RCC 7860 (cell line): ENCODE measurements around the gene RUSC2.
"Not testable (repeated sequence)": the region's sequence is repeated elsewhere in the genome, so short reads cannot be mapped to it uniquely, and the experiment has no call there.

Experiments
- DNase-seq: peaks from one replicate; pipeline ENCODE4 v3.0.0-alpha.2; 2015; ENCODE audit warnings: low spot score
- FAIRE-seq: peaks from 2 replicates; lab custom pipeline; 2012; peaks lifted over from hg19 to GRCh38; lab: Jason Lieb, UNC

The RUSC2 gene

DNA sequence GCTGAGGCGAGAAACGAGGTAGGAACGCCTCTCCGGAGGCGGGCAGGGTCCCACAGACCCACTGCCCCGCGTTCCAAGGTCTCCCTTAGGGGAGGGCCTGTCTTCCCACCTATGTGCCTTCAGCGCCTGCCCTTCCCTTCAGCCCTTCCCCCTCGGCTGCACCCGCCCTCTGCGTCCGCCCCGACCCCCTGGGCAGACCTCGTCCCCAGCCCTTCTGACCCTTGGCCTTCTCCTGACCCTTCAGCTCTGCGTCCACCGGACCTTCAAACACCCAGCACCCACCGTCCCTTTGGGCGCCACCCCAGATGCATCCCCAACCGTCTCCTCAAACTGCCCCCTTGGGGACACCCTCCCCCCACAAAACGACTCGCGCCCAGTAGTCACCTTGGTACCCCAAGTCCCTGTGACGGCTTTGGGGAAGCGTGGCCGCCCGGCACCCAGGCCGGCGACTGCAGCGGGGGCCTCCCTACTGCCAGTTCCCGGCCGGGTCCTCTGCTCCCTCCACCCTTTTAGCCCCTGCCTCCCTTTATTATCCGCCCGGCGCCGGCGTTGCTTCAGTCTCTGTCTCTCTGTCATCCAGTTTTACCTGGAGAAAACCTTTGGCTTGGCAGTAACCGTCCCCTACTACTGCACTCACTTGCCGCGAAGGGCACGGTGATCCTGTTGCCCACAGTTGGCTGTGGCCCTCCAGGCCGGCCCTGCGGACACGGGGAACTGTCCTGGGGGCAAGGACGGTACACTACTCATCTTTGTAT lies 421 bp downstream of the RUSC2 start:
- no peak for DNase-seq

DNA sequence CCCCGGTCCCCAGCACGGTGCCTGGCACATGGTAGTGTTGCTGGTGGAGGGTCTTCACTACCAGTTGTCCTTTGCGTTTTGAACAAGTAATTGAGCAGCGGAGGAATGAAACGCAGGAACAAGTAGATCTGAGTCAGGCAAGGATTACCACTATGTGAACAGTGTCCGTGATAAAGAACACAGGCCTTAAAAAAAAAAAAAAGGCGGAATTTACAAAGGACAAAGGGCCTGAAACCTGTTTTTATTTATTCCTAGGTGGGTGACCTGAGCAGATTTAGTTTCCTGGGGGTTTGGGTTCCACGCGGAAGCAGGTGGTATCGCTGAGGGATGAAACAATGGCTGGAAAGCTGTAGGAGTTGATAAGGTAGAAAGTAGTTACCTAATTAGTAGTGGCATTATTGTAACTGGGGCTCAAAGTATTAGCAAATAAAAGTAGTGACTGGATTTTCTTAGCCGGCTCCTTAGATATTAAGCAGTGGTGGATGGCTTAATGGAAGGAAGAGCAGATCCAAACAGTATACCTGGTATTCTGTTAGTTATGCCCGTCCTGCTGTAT lies 1.1 kb downstream of the RUSC2 start:
- DNase-seq (peak; percentile 9), FAIRE-seq (no peak)

More for the DNA sequence above, 421 bp downstream of the RUSC2 start:
- no peak for FAIRE-seq

DNA sequence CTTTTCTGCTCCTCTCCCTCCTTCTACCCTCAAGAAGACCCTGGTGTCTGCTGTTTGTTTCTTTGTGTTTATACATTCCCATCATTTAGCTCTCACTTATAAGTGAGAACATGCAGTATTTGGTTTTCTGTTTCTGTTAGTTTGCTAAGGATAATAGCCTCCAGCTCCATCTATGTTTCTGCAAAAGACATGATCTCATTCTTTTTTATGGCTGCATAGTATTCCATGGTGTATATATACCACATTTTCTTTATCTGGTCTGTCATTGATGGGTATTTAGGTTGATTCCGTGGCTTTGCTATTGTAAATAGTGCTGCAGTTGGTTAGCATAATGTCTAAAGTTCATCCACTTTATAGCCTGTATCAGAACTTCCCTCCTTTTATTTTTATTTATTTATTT lies 3.2 kb downstream of the RUSC2 start:
- not testable (repeated sequence) for FAIRE-seq, DNase-seq

DNA sequence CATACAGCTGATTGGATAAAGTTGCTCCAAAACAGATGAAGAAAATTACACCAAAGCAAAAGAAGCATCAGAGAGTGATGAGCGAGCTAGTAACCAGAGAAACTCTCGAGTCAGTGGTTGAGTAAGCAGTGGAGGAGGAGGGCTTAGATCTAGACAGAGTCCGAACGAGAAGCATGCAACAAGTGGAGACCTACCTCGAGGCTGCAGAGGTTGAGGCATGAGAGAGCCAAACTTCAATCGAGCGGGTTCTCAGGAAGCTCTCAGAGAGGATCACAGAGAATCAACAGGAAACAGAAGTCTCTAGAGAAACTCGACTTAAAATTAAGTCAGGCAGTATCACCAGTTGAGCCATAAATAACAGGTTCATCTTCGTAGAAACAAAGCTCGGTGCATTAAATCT lies 6.1 kb downstream of the RUSC2 start:
- DNase-seq (no peak), FAIRE-seq (no peak)

DNA sequence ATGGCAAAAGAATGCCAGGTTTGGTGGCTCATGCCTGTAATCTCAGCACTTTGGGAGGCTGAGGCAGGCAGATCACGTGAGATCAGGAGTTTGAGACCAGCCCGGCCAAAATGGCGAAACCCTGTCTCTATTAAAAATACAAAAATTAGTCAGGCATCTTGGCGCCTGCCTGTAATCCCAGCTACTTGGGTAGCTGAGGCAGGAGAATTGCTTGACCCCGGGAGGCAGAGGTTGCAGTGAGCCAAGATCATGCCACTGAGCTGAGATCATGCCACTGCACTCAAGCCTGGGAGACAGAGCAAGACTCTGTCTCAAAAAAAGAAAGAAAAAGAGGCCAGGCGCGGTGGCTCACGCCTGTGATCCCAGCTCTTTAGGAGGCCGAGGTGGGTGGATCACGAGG lies 8.3 kb downstream of the RUSC2 start:
- DNase-seq, FAIRE-seq: not testable (repeated sequence)

DNA sequence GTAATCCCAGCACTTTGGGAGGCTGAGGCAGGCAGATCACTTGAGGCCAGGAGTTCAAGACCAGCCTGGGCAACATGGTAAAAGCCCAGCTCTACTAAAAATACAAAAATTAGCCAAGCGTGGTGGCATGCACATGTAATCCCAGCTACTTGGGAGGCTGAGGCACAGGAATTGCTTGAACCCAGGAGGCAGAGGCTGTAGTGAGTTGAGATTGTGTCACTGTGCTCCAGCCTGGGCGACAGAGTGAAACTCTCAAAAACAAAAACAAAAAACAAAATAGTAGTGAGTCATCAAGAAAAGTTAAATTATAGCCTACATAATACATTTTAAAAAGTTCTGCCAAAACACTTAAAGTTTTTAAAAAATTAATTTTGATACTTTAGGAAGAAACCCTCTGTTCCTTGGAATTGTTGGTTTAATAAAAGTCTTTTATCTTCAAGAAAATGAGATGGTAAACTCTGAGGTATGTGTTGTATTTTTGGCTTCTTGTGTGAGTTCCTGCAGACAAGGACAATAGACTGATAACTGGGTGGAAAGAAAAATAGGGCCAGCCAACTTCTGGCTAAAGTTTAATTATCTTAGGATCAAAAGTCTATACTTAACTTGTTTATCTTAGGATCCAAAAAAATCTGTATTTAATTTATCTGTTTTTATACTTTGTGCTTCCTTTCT lies 9.3 kb downstream of the RUSC2 start:
- DNase-seq (no peak), FAIRE-seq (no peak)

DNA sequence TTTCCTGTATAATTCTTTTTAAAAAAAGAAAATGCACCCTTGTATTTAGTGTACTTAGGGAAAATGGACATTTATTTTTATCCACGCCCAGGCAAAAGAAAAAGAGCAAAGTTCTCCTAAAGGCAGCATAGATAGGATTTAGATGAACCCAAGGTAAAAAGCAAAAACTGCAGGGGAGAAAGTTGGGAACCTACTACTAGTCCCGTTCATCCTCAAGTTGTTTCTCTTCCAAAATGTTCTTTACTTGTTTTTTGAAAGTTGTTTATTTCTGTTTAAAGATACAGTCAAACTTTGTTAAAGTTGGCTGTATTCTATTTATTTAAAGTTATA lies 9.8 kb downstream of the RUSC2 start:
- DNase-seq = no peak
- FAIRE-seq = no peak

DNA sequence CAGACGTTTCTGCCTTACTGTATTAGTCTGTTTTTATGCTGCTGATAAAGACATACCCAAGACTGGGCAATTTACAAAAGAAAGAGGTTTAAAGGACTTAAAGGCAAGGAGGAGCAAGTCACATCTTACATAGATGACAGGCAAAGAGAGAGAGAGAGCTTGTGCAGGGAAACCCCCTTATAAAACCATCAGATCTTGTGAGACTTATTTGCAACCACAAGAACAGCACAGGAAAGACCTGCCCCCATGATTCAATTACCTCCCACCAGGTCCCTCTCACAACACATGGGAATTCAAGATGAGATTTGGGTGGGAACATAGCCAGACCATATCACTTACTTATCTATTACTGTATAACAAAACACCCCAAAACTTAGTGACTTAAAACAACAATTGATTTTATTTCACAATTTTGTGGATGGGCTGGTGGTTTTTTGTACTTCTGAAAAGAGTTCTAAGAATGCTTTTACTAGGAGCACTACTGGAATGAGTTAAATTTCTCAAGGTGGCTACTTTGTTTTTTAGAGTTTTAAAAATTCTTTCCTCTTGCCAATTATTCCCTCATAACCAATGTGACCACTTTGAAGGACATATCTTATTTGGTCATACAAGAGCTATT lies 10.3 kb downstream of the RUSC2 start:
- FAIRE-seq (no peak), DNase-seq (no peak)

DNA sequence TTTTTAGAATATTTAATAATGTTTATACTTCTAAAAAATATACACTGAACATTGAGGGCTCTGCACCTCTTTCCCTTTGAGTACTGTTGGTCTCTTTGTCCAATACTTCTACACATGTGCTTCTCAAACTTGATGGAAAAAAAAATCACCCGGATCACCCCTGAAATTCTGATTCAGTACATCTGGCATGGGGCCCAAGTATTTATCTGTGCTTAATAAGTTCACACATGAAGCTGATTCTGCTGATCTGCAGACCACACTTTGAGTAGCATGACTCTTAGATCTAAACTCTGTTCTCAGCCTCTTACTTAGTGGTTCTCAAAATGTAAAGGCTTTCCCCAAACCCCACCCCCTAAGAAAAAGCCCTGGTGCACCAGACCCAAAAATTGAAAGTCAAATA lies 12.0 kb downstream of the RUSC2 start:
- DNase-seq = no peak
- FAIRE-seq = no peak

DNA sequence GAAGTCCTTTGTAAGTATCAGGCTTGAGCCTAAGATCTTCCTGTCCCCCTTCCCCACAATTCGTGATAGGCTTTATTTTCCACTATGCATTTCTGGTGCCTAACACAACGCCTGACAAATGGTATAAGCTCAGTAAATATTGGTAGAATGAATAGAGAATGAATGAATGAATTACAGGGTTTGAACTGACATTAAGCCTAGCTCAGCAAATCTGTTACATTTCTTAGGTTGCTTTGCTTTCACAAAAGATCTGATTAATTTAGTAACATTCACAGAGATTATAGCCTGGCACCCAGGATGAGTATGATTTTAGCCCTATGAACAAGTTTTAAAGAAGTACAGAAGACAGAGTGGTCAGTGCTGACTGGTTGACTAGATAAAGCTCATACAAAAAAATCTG lies 16.4 kb downstream of the RUSC2 start:
- no peak for DNase-seq
- no peak for FAIRE-seq

DNA sequence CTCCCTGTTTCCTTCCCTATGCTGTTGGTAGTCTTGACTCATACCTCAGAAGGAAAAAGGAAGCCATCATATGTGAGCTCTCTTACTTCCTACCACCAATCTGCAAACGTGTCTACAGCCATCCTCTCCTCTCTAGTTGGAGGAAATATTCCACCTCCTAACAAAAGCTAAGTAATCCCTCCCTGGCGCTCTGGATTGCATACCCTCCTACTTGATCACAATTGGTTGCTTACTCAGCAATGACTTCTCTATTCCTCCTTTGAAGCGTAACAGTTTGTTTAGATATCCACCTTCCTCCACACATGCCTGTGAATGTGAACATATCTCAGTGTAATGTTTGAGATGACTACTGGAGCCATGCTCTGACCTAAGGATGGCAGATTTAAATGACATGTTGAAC lies 18.2 kb downstream of the RUSC2 start:
- FAIRE-seq = no peak
- DNase-seq = peak; percentile 27

DNA sequence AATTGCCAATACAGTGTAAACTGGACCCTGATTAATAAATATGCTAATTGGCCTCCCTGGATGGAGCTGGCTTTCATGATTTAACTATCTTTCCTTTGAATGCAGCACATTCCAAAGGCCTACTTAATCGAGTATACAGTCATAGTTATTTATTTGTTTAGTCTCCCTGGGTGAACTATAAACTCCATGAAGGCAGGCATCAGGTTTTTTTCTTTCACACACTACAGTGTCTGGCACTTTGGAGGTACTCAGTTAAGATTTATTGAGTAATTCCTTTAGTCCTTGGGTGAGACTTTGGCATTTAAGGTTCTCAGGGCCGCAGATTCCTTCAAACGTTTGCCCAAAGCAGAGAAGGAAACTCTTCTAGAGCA lies 20.5 kb downstream of the RUSC2 start:
- DNase-seq (peak; percentile 13), FAIRE-seq (no peak)

DNA sequence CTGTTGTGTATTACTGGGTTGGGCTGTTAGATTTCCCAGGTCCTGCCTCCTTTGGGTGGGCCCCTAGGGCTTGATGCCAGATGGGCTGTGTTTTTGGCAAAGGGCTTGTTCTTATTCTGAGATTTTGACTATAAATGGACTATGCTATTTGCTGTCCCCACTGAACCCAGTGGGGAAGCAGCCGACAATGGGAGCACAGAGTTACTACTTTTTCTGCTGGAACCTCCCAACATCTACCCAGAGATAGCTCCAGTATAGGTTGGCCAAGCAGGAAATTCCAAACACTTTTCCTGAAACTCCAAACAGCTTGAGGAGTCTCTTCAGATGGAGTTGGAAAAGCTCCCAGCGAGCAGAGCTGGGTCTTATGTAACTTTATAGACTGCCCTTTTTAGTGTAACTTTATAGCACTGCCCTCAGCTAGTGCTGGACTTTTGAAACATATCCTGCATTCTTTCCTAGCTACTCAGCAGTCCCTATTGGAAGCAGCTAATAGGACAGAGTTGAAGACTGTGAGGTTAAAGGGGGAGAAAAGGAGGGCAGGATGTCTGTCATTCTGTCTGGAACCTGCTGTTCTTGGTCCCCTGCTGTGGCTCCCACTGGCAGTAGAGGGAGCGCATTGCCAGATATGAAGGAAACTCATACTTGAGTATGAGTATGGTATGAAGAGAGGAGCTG lies 21.0 kb downstream of the RUSC2 start:
- FAIRE-seq = peak; percentile 97

DNA sequence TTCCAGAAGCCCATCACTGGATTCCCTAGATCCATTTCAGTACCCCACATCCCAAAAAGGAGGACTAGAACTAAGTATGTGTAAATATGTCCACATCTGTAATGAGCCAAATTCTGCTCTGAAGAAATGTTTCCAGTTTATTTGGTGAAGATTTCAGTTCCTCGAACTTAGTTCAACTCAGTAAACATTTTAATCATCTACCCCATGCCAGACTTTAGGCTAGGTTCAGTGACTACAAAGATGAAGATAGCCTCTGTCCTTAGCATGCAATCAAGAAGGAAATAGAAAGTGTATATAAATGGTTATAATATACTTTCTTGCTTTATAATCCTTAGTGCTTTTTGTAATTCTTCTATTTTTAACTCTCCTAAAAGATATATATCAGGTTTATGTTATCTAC lies 21.5 kb downstream of the RUSC2 start:
- FAIRE-seq (no peak), DNase-seq (no peak)

More for the DNA sequence above, 21.0 kb downstream of the RUSC2 start:
- peak; percentile 98 for DNase-seq

DNA sequence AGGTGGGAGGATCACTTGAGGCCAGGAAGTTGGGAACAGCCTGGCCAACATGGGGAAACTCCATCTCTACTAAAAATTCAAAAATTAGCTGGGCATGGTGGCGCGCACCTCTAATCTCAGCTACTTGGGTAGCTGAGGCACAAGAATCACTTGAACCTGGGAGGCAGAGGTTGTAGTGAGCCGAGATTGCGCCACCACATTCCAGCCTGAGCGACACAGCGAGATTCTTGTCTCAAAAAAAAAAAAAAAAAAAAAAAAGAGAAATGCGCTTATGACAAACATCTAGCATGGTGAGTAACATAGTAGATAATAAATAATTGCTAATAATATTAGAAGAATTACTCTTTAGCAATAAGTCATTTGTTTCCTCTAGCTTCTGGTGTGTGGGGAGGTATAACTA lies 25.9 kb downstream of the RUSC2 start:
- FAIRE-seq (no peak), DNase-seq (no peak)

DNA sequence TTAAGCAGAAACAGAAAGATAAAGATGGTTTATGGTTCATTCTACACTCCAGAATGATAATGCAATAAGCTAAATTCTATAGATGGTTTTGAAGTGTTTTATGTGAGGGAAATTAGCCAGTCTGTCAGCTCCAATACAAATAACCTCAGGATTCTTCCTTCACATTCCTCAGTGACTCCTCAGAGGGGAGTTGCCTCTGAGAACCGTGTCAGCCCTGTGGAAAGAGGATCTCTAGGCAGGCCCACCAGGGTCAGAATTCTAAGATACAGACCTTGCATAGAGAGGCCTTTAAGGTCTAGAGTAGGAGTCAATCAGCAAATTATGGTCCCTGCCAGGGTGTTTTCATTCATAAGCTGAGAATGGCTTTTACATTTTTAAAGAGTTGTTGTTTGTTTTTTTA lies 26.6 kb downstream of the RUSC2 start:
- DNase-seq = peak; percentile 78

DNA sequence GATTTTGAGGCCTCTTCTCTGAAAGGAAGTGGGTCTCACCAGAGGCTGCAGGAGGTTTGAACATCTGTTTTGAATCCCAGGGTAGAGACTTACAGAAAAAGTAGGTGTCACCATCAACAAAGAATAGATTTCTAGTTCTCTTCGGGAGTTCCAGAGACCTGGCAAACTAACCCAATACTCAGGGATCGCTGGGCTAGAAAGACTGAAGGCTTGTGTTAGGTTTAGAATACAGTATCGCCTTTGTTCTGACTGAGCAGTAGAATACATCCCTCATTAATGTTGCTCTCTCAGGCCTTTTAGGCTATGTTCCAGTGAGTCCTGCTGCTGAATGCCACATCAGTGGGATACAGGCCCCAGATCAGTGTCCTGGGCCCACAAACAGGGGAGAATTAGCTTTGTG lies 27.2 kb downstream of the RUSC2 start:
- DNase-seq = no peak
- no peak for FAIRE-seq

More for the DNA sequence above, 26.6 kb downstream of the RUSC2 start:
- FAIRE-seq = peak; percentile 79

DNA sequence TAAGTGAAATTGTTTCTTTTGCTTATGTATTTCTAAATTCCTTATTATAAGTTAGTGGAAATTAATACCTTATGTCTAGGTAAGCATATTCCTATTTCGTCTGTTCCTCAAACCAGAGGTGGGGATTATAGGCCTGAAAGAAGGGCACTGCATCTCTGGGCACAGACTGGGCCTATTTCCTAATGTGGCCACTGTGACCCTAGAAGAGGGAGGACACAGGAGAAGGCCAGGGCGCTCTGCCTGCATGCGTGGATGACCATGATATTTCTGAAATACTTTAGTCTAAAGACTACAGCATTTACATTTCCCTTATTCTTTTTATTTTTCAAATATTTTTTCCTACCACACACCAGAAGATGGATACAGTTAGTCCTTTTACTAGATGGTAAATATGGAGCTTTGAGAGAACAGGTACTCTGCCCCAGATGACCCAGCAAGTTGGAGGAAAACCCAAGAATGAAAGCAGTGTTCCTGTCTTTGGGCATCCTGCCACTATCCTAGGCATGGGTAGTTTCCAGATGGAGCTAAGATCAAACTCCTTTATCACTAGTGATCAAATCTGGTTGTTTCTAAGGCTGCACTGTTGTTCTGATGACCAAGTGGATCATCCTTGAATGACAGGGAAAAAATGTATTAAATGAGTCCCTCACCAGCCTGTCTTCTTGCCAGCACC lies 27.8 kb downstream of the RUSC2 start:
- DNase-seq = no peak
- no peak for FAIRE-seq

DNA sequence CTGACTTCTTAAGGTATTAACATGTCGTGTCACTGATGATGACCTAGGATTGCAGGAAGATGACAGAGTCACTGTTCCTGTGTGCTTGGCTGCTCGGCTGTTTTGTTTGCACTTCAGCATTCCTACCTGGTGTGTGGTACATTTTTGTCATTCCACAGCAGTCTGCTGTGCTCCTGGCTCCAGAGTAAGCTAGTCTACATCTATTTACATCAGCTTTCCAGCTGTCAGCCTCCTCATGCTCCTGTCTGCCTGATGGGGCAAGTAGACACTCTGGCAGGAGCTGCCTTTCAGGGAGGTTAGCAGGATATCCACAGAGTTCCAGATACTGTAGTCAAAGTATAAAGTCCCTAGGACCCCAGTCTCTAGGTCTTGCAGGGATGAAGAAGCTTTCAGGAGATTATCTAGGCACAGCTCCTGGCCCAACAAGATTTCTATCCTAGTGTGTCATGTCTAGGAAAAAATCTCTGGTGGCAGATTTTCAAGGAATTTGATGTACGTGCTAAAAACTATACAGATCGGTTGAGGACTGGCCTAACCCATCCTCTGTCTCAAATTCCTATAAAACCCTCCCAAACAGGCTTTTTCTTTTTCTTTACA lies 28.4 kb downstream of the RUSC2 start:
- FAIRE-seq (peak; percentile 95), DNase-seq (peak; percentile 100)

DNA sequence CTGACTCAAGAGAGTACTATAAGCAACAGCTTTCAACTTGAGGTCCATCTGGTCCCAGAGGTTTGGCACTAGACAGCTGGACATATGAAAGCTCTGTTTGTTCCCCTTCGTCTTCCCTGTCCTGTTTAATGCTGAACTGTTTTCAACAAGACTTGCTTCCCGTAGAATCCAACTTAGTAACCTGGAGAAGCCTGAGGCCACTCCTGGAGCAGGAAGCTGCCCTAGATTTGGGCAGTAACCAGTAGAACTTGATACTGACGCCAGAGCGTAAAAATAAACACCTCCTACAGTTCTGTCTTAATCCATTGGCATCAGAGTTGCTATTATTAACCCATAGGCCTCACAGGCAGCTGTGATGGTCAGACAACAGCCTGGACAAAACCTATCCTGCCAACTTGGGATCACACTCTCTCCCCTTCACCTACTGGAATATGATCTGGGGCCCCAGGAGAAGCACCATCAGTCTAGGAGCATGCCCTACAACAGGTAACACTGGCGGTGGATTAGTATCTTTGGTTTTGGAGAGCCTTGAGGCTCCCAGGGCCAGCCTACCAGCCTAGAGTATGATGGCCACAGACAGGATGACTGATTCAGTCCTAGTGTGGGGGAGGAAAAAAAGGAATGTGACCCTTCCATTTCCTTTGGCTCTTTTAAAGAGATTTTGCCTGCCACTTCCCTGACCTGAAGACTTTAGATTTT lies 29.2 kb downstream of the RUSC2 start:
- peak; percentile 79 for DNase-seq

More for the DNA sequence above, 29.2 kb downstream of the RUSC2 start:
- FAIRE-seq = peak; percentile 74
